ENCODE results near the gene CHPF2. TPM values are rescaled to one million over a fixed set of nuclear protein-coding genes. Genes with fewer than 3 reads are reported as not detected.

The CHPF2 gene
- total and polyA plus RNA-seq, 2 donors: 18.0 to 35.2 TPM

GRCh38 chr7:151237244-151238189, 5.2 kb downstream of the CHPF2 start:
- DNase-seq (ENCODE audit: low read depth in 6 of 9, low spot score in 9 of 9): no peak
- Histone ChIP-seq H3K4me3 (ENCODE audit: low read length in 2 of 2) (no peak overlapping the region), H3K36me3 (ENCODE audit: control insufficient read depth in 2 of 2, insufficient read depth in 2 of 2, low read length in 1 of 2) (peaks cover 42 to 53% of the 10 kb centered on the region in 2 donors), H3K27me3 (ENCODE audit: control insufficient read depth in 2 of 2, insufficient read depth in 1 of 2, low read length in 1 of 2) (no peaks in the 10 kb centered on the region), H3K9me3 (ENCODE audit: control insufficient read depth in 2 of 2, insufficient read depth in 1 of 2, low read length in 1 of 2) (no peaks in the 10 kb centered on the region), H3K4me1 (ENCODE audit: control insufficient read depth in 2 of 2, insufficient read depth in 2 of 2, low read length in 2 of 2) (peaks cover 12 to 18% of the 10 kb centered on the region in 2 donors), H3K27ac (ENCODE audit: low read depth in 1 of 2, low read length in 1 of 2) (no peak overlapping the region)
- WGBS: 98% methylated on average over 44 of the region's 44 CpGs

GRCh38 chr7:151238190-151238810, 6.0 kb downstream of the CHPF2 start:
- Histone ChIP-seq H3K9me3 (ENCODE audit: control insufficient read depth in 2 of 2, insufficient read depth in 1 of 2, low read length in 1 of 2) (no peaks in the 10 kb centered on the region), H3K4me1 (ENCODE audit: control insufficient read depth in 2 of 2, insufficient read depth in 2 of 2, low read length in 2 of 2) (peaks cover 17 to 22% of the 10 kb centered on the region in 2 donors), H3K36me3 (ENCODE audit: control insufficient read depth in 2 of 2, insufficient read depth in 2 of 2, low read length in 1 of 2) (peaks cover 42 to 53% of the 10 kb centered on the region in 2 donors), H3K27me3 (ENCODE audit: control insufficient read depth in 2 of 2, insufficient read depth in 1 of 2, low read length in 1 of 2) (no peaks in the 10 kb centered on the region), H3K27ac (ENCODE audit: low read depth in 1 of 2, low read length in 1 of 2) (no peak overlapping the region), H3K4me3 (ENCODE audit: low read length in 2 of 2) (no peak overlapping the region)
- 90% methylated on average over 17 of the region's 17 CpGs for WGBS
- DNase-seq (ENCODE audit: low read depth in 6 of 9, low spot score in 9 of 9): no peak

- Histone ChIP-seq H3K9me3 (ENCODE audit: control insufficient read depth in 2 of 2, insufficient read depth in 1 of 2, low read length in 1 of 2) (no peaks in the 10 kb centered on the region), H3K4me1 (ENCODE audit: control insufficient read depth in 2 of 2, insufficient read depth in 2 of 2, low read length in 2 of 2) (peaks cover 14 to 21% of the 10 kb centered on the region in 2 donors), H3K36me3 (ENCODE audit: control insufficient read depth in 2 of 2, insufficient read depth in 2 of 2, low read length in 1 of 2) (peaks cover 42 to 53% of the 10 kb centered on the region in 2 donors), H3K4me3 (ENCODE audit: low read length in 2 of 2) (no peak overlapping the region), H3K27me3 (ENCODE audit: control insufficient read depth in 2 of 2, insufficient read depth in 1 of 2, low read length in 1 of 2) (peaks cover 0 to 4% of the 10 kb centered on the region in 2 donors), H3K27ac (ENCODE audit: low read depth in 1 of 2, low read length in 1 of 2) (no peak overlapping the region)
- 95% methylated on average over 25 of the region's 25 CpGs for WGBS
- DNase-seq (ENCODE audit: low read depth in 6 of 9, low spot score in 9 of 9): no peak
Observed at GRCh38 chr7:151238924-151239836, 6.9 kb downstream of the CHPF2 start.

- peaks cover 39 to 49% of the 10 kb centered on the region in 2 donors for H3K36me3 ChIP-seq (ENCODE audit: control insufficient read depth in 2 of 2, insufficient read depth in 2 of 2, low read length in 1 of 2)
- H3K9me3 ChIP-seq (ENCODE audit: control insufficient read depth in 2 of 2, insufficient read depth in 1 of 2, low read length in 1 of 2): no peaks in the 10 kb centered on the region
- DNase-seq (ENCODE audit: low read depth in 6 of 9, low spot score in 9 of 9): no peak
- WGBS: 95% methylated on average over 11 of the region's 11 CpGs
- H3K27ac ChIP-seq (ENCODE audit: low read depth in 1 of 2, low read length in 1 of 2): no peak overlapping the region
- peaks cover 17 to 25% of the 10 kb centered on the region in 2 donors for H3K4me1 ChIP-seq (ENCODE audit: control insufficient read depth in 2 of 2, insufficient read depth in 2 of 2, low read length in 2 of 2)
- H3K27me3 ChIP-seq (ENCODE audit: control insufficient read depth in 2 of 2, insufficient read depth in 1 of 2, low read length in 1 of 2): peaks cover 5 to 11% of the 10 kb centered on the region in 2 donors
- no peak overlapping the region for H3K4me3 ChIP-seq (ENCODE audit: low read length in 2 of 2)
Observed at GRCh38 chr7:151239837-151240459, 7.7 kb downstream of the CHPF2 start.

- DNase-seq (ENCODE audit: low read depth in 6 of 9, low spot score in 9 of 9): no peak
- H3K27me3 ChIP-seq (ENCODE audit: control insufficient read depth in 2 of 2, insufficient read depth in 1 of 2, low read length in 1 of 2): peaks cover 10 to 17% of the 10 kb centered on the region in 2 donors
- no peak overlapping the region for H3K27ac ChIP-seq (ENCODE audit: low read depth in 1 of 2, low read length in 1 of 2)
- H3K9me3 ChIP-seq (ENCODE audit: control insufficient read depth in 2 of 2, insufficient read depth in 1 of 2, low read length in 1 of 2): no peaks in the 10 kb centered on the region
- peaks cover 33 to 43% of the 10 kb centered on the region in 2 donors for H3K36me3 ChIP-seq (ENCODE audit: control insufficient read depth in 2 of 2, insufficient read depth in 2 of 2, low read length in 1 of 2)
- H3K4me1 ChIP-seq (ENCODE audit: control insufficient read depth in 2 of 2, insufficient read depth in 2 of 2, low read length in 2 of 2): peaks cover 22 to 29% of the 10 kb centered on the region in 2 donors
- no peak overlapping the region for H3K4me3 ChIP-seq (ENCODE audit: low read length in 2 of 2)
- WGBS: 96% methylated on average over 4 of the region's 4 CpGs
Observed at GRCh38 chr7:151240536-151240935, 8.3 kb downstream of the CHPF2 start.

- 96% methylated on average over 7 of the region's 7 CpGs for whole genome bisulfite sequencing
- peaks cover 17 to 23% of the 10 kb centered on the region in 2 donors for H3K27me3 ChIP-seq (ENCODE audit: control insufficient read depth in 2 of 2, insufficient read depth in 1 of 2, low read length in 1 of 2)
- H3K36me3 ChIP-seq (ENCODE audit: control insufficient read depth in 2 of 2, insufficient read depth in 2 of 2, low read length in 1 of 2): peaks cover 30 to 37% of the 10 kb centered on the region in 2 donors
- no peak overlapping the region for H3K4me3 ChIP-seq (ENCODE audit: low read length in 2 of 2)
- no peaks in the 10 kb centered on the region for H3K9me3 ChIP-seq (ENCODE audit: control insufficient read depth in 2 of 2, insufficient read depth in 1 of 2, low read length in 1 of 2)
- DNase-seq (ENCODE audit: low read depth in 6 of 9, low spot score in 9 of 9): no peak
- peaks cover 22 to 32% of the 10 kb centered on the region in 2 donors for H3K4me1 ChIP-seq (ENCODE audit: control insufficient read depth in 2 of 2, insufficient read depth in 2 of 2, low read length in 2 of 2)
- no peak overlapping the region for H3K27ac ChIP-seq (ENCODE audit: low read depth in 1 of 2, low read length in 1 of 2)
Observed at GRCh38 chr7:151240942-151241754, 8.9 kb downstream of the CHPF2 start.

GRCh38 chr7:151241755-151242096, 9.4 kb downstream of the CHPF2 start:
- Histone ChIP-seq H3K27ac (ENCODE audit: low read depth in 1 of 2, low read length in 1 of 2) (no peak overlapping the region), H3K4me3 (ENCODE audit: low read length in 2 of 2) (no peak overlapping the region), H3K9me3 (ENCODE audit: control insufficient read depth in 2 of 2, insufficient read depth in 1 of 2, low read length in 1 of 2) (no peaks in the 10 kb centered on the region), H3K4me1 (ENCODE audit: control insufficient read depth in 2 of 2, insufficient read depth in 2 of 2, low read length in 2 of 2) (peaks cover 22 to 34% of the 10 kb centered on the region in 2 donors), H3K36me3 (ENCODE audit: control insufficient read depth in 2 of 2, insufficient read depth in 2 of 2, low read length in 1 of 2) (peaks cover 28 to 32% of the 10 kb centered on the region in 2 donors), H3K27me3 (ENCODE audit: control insufficient read depth in 2 of 2, insufficient read depth in 1 of 2, low read length in 1 of 2) (peaks cover 22 to 28% of the 10 kb centered on the region in 2 donors)
- WGBS: 95% methylated on average over 9 of the region's 9 CpGs
- DNase-seq (ENCODE audit: low read depth in 6 of 9, low spot score in 9 of 9): no peak

All from thymus (tissue), 11 donors.